NCI-H2081 (cell line): Measurements from ENCODE around the gene GRPR.
"Not testable (repeated sequence)": the region's sequence is repeated elsewhere in the genome, so short reads cannot be mapped to it uniquely, and the experiment has no call there.

Source experiments
- DNase-seq, 2 experiments: peaks; one replicate each; lab custom pipeline; 2025; lab: John Stamatoyannopoulos, UW

The GRPR gene

GRCh38 chrX:16137416-16138107, 14.2 kb downstream of the GRPR start:
- DNase-seq: no peak

GRCh38 chrX:16138108-16138427, 14.7 kb downstream of the GRPR start:
- DNase-seq: no peak

- DNase-seq: no peak
Observed at GRCh38 chrX:16140448-16140847, 17.1 kb downstream of the GRPR start.

GRCh38 chrX:16140983-16141382, 17.6 kb downstream of the GRPR start:
- no peak for DNase-seq

GRCh38 chrX:16141422-16142245, 18.3 kb downstream of the GRPR start:
- DNase-seq: no peak

- DNase-seq: no peak
Observed at GRCh38 chrX:16142246-16142558, 18.8 kb downstream of the GRPR start.

GRCh38 chrX:16143968-16144367, 20.6 kb downstream of the GRPR start:
- DNase-seq: no peak

- DNase-seq: no peak
Observed at GRCh38 chrX:16144420-16144819, 21.1 kb downstream of the GRPR start.

- DNase-seq: not testable (repeated sequence)
Observed at GRCh38 chrX:16145093-16145492, 21.7 kb downstream of the GRPR start.

GRCh38 chrX:16145656-16146055, 22.3 kb downstream of the GRPR start:
- DNase-seq: no peak

- no peak for DNase-seq
Observed at GRCh38 chrX:16148896-16149295, 25.5 kb downstream of the GRPR start.

GRCh38 chrX:16155581-16156096, 32.3 kb downstream of the GRPR start:
- no peak for DNase-seq

- DNase-seq: no peak
Observed at GRCh38 chrX:16156692-16157331, 33.4 kb downstream of the GRPR start.

- DNase-seq: no peak
Observed at GRCh38 chrX:16160729-16161128, 37.4 kb downstream of the GRPR start.

- DNase-seq: not testable (repeated sequence)
Observed at GRCh38 chrX:16161173-16161572, 37.8 kb downstream of the GRPR start.

- no peak for DNase-seq
Observed at GRCh38 chrX:16162391-16162790, 39.0 kb downstream of the GRPR start.

GRCh38 chrX:16164748-16165147, 41.4 kb downstream of the GRPR start:
- no peak for DNase-seq

- no peak for DNase-seq
Observed at GRCh38 chrX:16167181-16167580, 43.8 kb downstream of the GRPR start, which contains the start of gene MAGEB17. Gene MAGEB17 (plus strand): TSS chrX:16167481. CDS start chrX:16170383, 2,902 bp downstream.

- no peak for DNase-seq
Observed at GRCh38 chrX:16171039-16171438, 47.7 kb downstream of the GRPR start.

- DNase-seq: no peak
Observed at GRCh38 chrX:16171944-16172343, 48.6 kb downstream of the GRPR start.

- DNase-seq: no peak
Observed at GRCh38 chrX:16172391-16172790, 49.0 kb downstream of the GRPR start.

- no peak for DNase-seq
Observed at GRCh38 chrX:16175329-16176061, 52.1 kb downstream of the GRPR start.
